ENCODE data around the gene NPTXR.
A peak's percentile ranks its signal among the peaks of the same experiment; 100 is the strongest.

Gene NPTXR

GRCh38 chr22:38843657-38844314 lies at the start of gene NPTXR:
TSS of gene NPTXR (minus strand) at chr22:38844028.
- DNase-seq = peak in 10 of 14 donors; percentile 28 to 78 (median 48)

GRCh38 chr22:38891256-38891655 lies 47.4 kb upstream of the NPTXR start:
- no peak for DNase-seq

- DNase-seq = no peak
These were observed 46.5 kb upstream of the NPTXR start for GRCh38 chr22:38890377-38890776.

- no peak for DNase-seq
These were observed 42.5 kb upstream of the NPTXR start for GRCh38 chr22:38886333-38886732.

- no peak for DNase-seq
These were observed 39.3 kb upstream of the NPTXR start for GRCh38 chr22:38882972-38883622.

GRCh38 chr22:38881997-38882879 lies 38.4 kb upstream of the NPTXR start:
- DNase-seq = peak in 3 of 14 donors; percentile 35 to 40 (median 36)

GRCh38 chr22:38881464-38881871 lies 37.6 kb upstream of the NPTXR start:
- peak in 7 of 14 donors; percentile 16 to 80 (median 25) for DNase-seq

- no peak for DNase-seq
These were observed 36.1 kb upstream of the NPTXR start for GRCh38 chr22:38879961-38880360.

- no peak for DNase-seq
These were observed 35.4 kb upstream of the NPTXR start for GRCh38 chr22:38879108-38879729.

- no peak for DNase-seq
These were observed 34.2 kb upstream of the NPTXR start for GRCh38 chr22:38878001-38878400.

- DNase-seq = no peak
These were observed 30.8 kb upstream of the NPTXR start for GRCh38 chr22:38874529-38875222.

GRCh38 chr22:38873469-38874411 lies 29.9 kb upstream of the NPTXR start:
- no peak for DNase-seq

- DNase-seq = peak in 10 of 14 donors; percentile 47 to 79 (median 70)
These were observed 29.0 kb upstream of the NPTXR start for GRCh38 chr22:38872831-38873248.

GRCh38 chr22:38872172-38872830 lies 28.5 kb upstream of the NPTXR start, which contains the start of gene CBX6:
TSS of gene CBX6 (minus strand) at chr22:38872216. CDS start at chr22:38872190, 26 bp downstream.
- peak; percentile 45 to 97 (median 90) for DNase-seq

GRCh38 chr22:38871360-38872171 lies 27.7 kb upstream of the NPTXR start:
- DNase-seq = peak in 6 of 14 donors; percentile 39 to 72 (median 66)

GRCh38 chr22:38870791-38871359 lies 27.0 kb upstream of the NPTXR start:
- DNase-seq = no peak

GRCh38 chr22:38870312-38870741 lies 26.5 kb upstream of the NPTXR start:
- peak in 11 of 14 donors; percentile 15 to 67 (median 51) for DNase-seq

- no peak for DNase-seq
These were observed 25.8 kb upstream of the NPTXR start for GRCh38 chr22:38869663-38870062.

All from C1 segment of cervical spinal cord (tissue), 14 donors.